SKM-1 (cell line): ENCODE data around the gene PAN2.
"Not testable (repeated sequence)": the region's sequence is repeated elsewhere in the genome, so short reads cannot be mapped to it uniquely, and the experiment has no call there.

ENCODE experiments used
- DNase-seq: peaks from one replicate; lab custom pipeline; 2025; ENCODE audit not compliant: unreplicated experiment; lab: John Stamatoyannopoulos, UW

Gene PAN2

GRCh38 chr12:56333679-56334489 lies at the start of gene PAN2:
Gene PAN2, minus strand, starts transcription at chr12:56334000. Its CDS starts 906 bp downstream, at chr12:56333094.
- peak; percentile 63 for DNase-seq

GRCh38 chr12:56382611-56383010 lies 48.8 kb upstream of the PAN2 start:
- DNase-seq, result no peak

- no peak for DNase-seq
Measured at GRCh38 chr12:56377989-56378316, 44.2 kb upstream of the PAN2 start.

GRCh38 chr12:56377310-56377988 lies 43.6 kb upstream of the PAN2 start:
- DNase-seq, result no peak

DNA sequence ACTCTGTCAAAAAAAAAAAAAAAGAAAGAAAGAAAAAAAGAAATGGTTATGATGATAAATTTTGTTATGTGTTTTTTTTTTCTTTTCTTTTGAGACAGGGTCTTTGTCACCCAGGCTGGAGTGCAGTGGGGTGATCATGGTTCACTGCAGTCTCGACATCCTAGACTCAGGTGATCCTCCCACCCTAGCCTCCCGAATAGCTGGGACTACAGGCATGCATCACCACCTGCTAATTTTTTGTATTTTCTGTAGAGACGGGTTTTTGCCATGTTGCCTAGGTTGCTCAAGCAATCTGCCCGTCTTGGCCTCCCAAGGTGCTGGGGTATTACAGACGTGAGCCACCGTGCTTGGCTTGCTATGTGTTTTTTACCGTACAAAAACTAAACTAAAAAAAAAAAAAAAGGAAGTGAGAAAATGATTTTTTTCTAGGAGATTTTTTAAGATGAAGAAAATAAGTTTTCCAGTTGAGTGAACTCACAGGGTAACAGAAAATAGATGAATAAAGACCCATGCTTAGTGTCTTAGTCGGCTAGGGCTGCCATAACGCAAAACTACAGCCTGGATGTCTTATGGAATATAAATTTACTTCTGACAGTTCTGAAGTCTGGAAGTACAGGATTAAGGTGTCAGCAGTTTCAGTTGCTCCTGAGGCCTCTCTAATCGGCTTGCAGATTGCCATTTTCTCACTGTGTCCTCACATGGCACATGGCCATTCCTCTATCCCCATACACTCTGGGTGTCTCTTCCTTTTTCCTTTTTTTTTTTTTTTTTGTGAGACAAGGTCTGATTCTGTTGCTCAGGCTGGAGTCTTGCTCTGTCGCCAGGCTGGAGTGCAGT lies 42.0 kb upstream of the PAN2 start:
- no peak for DNase-seq

DNA sequence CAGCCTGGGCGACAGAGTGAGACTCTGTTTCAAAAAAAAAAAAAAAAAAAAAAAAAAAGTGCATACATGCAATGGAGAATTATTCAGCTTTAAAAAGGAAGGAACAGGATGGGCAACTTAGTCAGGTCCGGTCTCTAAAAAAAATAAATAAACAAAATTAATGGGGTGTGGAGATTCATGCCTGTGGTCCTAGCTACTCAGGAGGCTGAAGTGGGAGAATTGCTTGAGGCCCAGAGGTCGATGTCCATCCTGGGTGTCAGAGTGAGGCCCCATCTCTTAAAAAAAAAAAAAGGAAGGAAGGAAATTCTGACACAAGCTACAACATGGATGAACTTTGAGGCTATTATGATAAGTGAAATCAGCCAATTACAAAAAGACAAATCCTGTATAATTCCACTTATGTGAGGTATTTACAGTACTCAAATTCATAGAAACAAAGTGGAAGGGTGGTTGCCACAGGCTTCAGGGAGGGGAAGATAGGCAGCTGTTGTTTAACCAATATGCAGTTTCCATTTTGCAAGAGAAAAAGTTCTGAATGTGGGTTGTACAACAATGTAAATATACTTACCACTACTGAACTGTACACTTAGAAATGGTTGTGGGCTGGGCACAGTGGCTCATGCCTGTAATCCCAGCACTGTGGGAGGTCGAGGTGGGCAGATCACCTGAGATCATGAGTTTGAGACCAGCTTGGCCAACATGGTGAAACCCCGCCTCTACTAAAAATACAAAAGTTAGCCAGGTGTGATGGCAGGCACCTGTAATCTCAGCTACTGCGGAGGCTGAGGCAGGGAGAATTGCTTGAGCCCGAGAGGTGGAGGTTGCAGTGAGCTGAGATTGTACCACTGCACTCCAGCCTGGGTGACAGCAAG lies 41.2 kb upstream of the PAN2 start:
- DNase-seq, result no peak

DNA sequence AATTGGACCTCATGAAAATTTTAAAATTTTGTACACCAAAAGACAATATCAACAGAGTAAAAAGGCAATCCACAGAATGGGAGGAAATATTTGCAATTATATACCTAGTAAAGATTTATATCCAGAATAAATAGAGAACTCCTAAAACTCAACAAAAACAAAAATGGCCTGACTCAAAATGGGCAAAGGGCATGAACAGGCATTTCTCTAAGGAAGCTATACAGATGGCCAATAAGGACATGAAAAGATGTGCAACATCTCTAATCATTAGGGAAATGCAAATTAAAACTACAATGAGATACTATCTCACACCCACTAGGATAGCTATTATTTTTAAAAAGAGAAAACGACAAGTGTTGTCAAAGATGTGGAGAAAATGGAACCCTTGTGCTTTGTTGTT lies 39.7 kb upstream of the PAN2 start:
- no peak for DNase-seq

DNA sequence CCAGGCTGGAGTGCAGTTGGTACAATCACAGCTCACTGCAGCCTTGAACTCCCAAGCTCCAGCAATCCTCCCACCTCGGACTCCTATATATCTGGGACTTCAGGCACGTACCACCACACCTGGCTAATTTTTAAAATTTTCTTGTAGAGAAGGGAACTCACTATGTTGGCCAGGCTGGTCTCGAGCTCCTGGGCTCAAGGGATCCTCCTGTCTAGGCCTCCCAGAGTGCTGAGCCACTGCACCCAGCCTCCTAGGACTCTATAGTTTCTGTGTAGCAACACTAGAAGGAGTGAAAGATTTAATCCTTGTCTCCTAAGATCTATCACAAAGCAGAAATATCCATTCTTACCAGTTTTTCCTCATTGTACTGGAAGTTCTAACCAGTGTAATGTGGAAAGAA lies 33.1 kb upstream of the PAN2 start:
- DNase-seq, result no peak

- no peak for DNase-seq
Measured at GRCh38 chr12:56362130-56363059, 28.6 kb upstream of the PAN2 start, which contains the start of gene APOF. Gene APOF, minus strand, starts transcription at chr12:56362857. Its CDS starts 112 bp downstream, at chr12:56362745.

DNA sequence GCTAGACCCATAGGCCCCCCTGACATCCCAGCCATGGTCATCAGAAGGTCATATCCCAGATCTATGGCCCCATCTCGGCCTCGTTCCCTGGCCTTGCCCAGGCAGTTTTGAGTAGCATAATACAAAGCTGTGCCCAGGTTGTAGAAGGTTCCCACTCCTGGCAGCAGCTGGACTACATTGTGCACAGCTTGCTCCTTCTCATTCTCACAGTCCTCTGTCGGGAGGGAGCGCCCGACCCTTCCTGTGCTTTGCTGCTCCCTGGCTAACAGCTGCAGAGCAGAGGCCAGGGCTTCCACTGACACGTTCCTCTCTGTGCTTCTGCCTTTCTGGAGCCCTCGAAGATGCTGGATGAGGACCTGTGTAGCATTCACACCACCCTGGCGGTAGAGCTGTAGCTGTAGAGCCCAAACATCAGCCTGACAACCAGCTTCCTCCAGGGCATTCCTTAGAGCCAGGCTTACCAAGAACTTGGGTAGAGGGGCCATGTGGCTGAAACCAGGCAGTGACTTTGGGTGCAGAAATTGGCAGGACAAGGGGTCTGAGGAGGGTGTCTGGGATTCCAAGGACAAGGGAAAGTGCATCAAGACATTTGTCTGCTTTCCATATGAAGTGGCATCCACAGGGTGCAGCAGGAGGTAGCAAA lies 27.8 kb upstream of the PAN2 start:
- no peak for DNase-seq

- DNase-seq, result peak; percentile 93
Measured at GRCh38 chr12:56359851-56360767, 26.3 kb upstream of the PAN2 start, which contains the start of gene STAT2. Gene STAT2, minus strand, starts transcription at chr12:56360107. Its CDS starts 3,536 bp downstream, at chr12:56356571.

DNA sequence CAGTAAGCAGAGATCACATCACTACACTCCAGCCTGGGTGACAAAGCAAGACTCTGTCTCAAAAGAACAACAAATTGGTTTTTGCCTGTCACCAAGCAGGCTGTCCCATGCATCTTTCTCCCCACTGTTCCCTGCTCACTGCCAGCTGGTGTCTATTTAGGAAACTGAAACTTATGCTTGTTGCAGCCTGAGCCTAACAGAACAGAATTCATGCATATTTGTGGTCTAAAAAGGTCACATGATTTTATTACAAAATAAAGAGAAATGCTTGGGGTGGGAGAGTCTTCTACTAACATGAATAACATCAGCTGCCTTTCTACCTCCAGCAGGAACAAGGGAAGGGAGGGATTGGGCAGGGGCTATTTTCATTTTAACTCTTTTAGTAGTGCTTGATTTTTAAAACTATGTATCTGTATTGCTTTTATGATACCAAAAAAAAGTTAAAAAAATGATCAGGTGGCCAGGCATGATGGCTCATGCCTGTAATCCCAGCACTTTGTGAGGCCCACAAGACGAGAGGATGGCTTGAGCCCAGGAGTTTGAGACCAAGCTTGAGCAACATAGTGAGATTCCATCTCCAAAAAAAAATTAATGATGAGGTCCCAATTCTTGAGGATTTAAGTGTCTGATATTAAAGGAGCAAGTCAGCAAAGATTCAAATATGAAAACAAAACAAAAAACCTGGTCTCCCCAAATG lies 25.2 kb upstream of the PAN2 start:
- no peak for DNase-seq

GRCh38 chr12:56351325-56351724 lies 17.5 kb upstream of the PAN2 start:
- DNase-seq, result no peak

- no peak for DNase-seq
Measured at GRCh38 chr12:56350662-56351061, 16.9 kb upstream of the PAN2 start.

GRCh38 chr12:56348776-56349175 lies 15.0 kb upstream of the PAN2 start:
- no peak for DNase-seq

DNA sequence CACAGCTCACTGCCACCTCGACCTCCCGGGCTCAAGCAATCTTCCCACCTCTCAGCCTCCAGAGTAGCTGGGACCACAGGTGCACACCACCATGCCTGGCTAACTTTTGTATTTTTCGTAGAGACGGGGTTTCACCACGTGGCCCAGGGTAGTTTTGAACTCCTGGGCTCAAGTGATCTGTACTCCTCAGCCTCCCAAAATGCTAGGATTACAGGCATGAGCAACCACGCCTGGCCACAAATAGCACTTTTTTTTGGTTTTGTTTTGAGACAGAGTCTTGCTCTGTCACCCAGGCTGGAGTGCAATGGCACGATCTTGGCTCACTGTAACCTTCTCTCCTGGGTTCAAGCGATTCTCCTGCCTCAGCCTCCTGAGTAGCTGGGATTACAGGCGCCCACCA lies 13.5 kb upstream of the PAN2 start:
- not testable (repeated sequence) for DNase-seq

GRCh38 chr12:56346675-56347074 lies 12.9 kb upstream of the PAN2 start:
- DNase-seq, result no peak
